GM20000 (cell line): ENCODE data around the gene CHST10.
"Not testable (repeated sequence)": the region's sequence is repeated elsewhere in the genome, so short reads cannot be mapped to it uniquely, and the experiment has no call there.

Experiments
- DNase-seq: peaks from one replicate; pipeline ENCODE4 v3.0.0; 2012; ENCODE audit warnings: low spot score
- TF ChIP-seq, protein P1 (sequence below): IDR thresholded peaks from 2 replicates; pipeline ENCODE4 v1.5.1; 2012; ENCODE audit warnings: mild to moderate bottlenecking, control low read depth; ENCODE audit errors: extremely low read depth, missing control alignments

Gene CHST10

DNA sequence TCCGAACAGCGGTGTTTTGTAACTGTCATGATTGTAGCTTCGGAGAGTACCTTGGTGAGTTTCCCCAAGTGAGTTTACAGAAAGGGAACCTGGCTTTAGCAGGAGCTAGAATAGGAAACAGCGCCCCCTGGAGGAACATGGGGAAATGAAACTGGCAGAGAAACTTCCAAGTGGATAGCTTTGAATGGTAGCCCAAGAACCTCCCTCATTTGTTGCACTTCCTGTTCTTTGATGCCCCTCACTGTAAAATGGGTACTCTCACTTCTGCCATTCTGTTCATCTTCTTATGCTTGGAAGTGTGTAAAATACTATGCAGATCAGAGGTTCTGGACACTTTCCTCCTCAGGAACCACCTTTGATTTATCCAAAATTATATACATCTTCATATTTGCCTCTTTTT is 36.2 kb downstream of the CHST10 start:
- TF ChIP-seq, protein P1, sequence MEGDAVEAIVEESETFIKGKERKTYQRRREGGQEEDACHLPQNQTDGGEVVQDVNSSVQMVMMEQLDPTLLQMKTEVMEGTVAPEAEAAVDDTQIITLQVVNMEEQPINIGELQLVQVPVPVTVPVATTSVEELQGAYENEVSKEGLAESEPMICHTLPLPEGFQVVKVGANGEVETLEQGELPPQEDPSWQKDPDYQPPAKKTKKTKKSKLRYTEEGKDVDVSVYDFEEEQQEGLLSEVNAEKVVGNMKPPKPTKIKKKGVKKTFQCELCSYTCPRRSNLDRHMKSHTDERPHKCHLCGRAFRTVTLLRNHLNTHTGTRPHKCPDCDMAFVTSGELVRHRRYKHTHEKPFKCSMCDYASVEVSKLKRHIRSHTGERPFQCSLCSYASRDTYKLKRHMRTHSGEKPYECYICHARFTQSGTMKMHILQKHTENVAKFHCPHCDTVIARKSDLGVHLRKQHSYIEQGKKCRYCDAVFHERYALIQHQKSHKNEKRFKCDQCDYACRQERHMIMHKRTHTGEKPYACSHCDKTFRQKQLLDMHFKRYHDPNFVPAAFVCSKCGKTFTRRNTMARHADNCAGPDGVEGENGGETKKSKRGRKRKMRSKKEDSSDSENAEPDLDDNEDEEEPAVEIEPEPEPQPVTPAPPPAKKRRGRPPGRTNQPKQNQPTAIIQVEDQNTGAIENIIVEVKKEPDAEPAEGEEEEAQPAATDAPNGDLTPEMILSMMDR: peak; percentile 69
- peak; percentile 66 for DNase-seq

- TF ChIP-seq, protein P1: no peak
- no peak for DNase-seq
These were observed 36.8 kb downstream of the CHST10 start for GRCh38 chr2:100380681-100381080.

DNA sequence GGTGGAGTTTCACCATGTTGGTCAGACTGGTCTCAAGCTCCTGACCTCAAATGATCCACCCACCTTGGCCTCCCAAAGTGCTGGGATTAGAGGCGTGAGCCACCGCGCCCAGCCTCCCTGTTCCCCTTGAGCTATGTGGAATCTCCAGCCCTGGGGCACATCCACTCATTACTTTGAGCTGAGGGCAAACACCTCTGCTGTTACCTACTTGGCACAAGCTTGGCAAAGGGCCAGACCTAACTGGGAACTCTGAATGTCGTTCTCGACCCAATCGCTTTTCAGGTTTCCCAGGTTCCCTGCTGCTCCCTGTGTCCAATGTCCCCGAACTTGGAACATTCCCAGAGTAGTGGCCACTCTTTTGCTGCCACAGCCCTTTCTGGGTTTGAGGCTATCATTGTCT is 40.6 kb downstream of the CHST10 start:
- TF ChIP-seq, protein P1: no peak
- DNase-seq: no peak

- no peak for DNase-seq
- TF ChIP-seq, protein P1: no peak
These were observed 50.3 kb downstream of the CHST10 start for GRCh38 chr2:100367163-100367562.

DNA sequence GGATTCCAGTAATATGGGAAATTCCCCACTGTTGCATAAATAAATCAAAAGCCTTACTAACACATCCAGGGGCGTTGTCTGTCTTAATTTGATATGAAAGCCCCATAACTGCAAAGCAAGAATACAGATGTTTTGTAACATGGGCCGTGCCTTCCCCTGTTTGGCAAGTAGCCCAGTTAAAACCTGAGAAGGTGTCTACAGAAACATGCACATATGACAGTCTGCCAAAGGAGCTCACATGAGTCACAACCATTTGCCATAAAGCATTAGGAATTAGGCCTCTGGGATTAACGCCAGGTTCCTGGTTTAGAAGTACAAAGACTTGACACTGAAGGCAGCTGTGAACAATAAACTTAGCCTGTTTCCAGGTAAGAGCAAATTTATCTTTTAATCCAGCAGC is 52.0 kb downstream of the CHST10 start:
- no peak for DNase-seq
- TF ChIP-seq, protein P1: no peak

DNA sequence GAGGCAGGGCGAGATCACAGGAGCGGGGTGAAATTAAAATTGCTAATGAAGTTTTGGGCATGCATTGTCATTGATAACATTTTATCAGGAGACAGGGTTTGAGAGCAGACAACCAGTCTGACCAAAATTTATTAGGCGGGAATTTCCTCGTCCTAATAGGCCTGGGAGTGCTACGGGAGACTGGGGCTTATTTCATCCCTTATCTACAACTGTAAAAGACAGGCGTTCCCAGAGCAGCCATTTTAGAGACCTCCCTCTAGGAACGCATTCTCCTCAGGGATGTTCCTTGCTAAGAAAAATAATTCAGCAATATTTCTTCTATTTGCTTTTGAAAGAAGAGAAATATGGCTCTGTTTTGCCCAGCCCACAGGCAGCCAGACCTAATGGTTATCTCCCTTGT is 55.2 kb downstream of the CHST10 start:
- not testable (repeated sequence) for DNase-seq

- DNase-seq: no peak
- TF ChIP-seq, protein P1: no peak
These were observed 57.9 kb downstream of the CHST10 start for GRCh38 chr2:100359576-100359975.

- DNase-seq: no peak
- TF ChIP-seq, protein P1: no peak
These were observed 58.9 kb downstream of the CHST10 start for GRCh38 chr2:100358554-100358953.
